Forelimb muscle (tissue), 1 donor: ENCODE measurements around the gene RPL22L1. TPM values are rescaled to one million over a fixed set of nuclear protein-coding genes. Genes with fewer than 3 reads are reported as not detected.
"Not testable (repeated sequence)": the region's sequence is repeated elsewhere in the genome, so short reads cannot be mapped to it uniquely, and the experiment has no call there.

Source experiments
- DNase-seq: peaks from one replicate; pipeline ENCODE4 v3.0.0-alpha.2; 2013; ENCODE audit warnings: low read depth
- polyA plus RNA-seq: library from polyadenylated mRNA; unstranded; fragments of 120-200 nt; gene quantifications from one replicate; pipeline ENCODE4 v1.2.1, GENCODE V29; 2013; ENCODE audit not compliant: insufficient read length

The RPL22L1 gene
- polyA plus RNA-seq, 1 donor = 61.7 TPM

DNA sequence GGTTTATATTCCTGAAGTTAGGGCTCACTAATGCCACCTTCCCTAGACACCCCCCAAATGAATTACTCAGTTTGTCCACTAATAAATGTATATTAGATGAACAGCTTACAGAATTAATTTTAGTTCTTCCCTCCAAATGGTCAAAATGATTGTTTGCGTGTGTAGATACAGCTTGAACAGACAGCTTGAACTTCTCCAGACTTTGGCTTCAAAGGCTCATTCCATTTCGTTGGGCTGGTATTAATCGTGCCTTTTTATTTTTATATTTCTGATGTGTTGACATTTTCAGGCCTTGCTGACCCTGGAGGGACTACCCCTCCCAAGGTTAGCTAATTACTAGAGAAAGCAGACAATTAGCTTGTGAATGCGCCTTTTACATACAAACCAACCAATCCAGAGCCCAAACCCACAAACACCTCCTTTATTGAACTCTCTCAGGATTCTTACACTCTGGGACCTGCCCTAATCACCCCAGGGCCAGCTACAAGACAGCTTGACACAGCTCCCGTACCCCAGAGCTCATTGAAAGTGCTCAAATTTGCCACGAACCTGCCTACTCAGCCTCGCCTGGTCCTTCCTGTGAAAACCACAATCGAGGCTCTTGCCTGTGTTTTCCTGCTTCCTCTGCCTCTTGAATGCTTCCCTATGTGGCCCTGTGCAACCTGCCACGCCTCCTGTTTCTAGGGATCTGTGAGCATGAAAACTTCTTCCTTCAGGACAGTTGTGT lies 40.3 kb downstream of the RPL22L1 start:
- no peak for DNase-seq

DNA sequence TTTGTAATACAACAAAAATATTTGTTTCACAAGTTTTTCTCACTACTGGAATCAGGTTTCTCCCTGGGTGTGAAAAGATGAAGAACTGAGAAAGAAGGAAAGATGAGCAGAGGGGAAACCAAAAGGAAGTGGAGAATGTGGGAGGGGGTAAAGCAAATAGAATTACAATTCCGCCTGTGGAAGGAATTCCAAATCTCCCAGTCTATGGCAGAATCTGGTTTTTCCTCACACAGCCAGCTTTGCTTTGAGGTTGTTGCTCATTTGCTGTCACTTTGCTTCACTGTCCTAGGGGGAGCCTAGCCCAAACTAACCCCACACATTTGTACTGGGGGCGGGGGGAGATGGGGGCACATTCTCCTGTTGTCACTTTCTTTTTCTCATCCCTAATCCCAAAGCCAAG lies 43.9 kb downstream of the RPL22L1 start:
- no peak for DNase-seq

DNA sequence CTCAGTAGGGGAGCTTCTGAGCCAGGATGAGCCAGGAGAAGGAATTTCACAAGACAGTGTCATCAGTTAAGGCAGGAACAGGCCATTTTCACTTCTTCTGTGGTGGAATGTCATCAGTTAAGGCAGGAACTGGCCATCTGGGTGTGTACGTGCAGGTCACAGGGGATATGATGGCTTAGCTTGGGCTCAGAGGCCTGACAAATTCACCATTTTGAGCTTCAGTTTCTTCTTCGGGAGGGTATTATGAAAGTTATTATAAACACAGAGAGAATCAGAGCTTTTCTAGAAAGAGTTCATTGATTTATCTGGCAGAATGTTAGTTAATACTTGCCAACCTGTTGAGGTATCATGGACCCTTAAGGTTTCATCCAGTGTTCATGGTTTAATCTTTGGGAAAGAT lies 46.4 kb downstream of the RPL22L1 start:
- DNase-seq = not testable (repeated sequence)

DNA sequence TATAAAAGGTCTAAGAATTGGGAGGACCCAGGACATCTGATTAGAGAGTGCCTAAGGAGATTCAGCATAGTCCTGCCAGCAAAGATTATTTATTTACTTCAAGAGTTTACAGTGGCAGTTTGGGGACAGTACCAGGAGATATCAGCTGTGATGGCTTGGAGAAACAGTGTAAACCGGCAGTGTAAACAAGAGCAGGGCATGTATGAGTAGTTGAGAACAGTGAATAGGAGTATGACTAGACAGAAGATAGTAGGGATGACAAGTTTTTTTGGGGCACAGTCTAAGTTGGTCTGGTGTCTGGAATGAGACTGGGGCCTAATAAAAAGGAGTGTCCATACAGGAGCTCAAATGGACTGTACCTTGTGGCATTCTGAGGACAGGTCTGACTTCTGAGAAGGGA lies 51.7 kb downstream of the RPL22L1 start:
- not testable (repeated sequence) for DNase-seq

DNA sequence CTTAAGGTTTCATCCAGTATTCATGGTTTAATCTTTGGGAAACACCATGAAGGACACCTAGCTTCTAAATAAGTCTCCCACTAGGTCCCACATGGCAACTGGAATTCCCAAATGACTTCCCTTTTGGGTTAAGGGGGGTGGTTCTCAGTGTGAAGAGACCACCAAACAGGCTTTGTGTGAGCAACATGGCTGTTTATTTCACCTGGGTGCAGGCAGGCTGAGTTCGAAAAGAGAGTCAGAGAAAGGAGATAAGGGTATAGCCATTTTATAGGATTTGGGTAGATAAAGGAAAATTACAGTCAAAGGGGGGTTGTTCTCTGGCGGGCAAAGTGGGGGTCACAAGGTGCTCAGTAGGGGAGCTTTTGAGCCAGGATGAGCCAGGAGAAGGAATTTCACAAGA lies 52.5 kb downstream of the RPL22L1 start:
- not testable (repeated sequence) for DNase-seq

DNA sequence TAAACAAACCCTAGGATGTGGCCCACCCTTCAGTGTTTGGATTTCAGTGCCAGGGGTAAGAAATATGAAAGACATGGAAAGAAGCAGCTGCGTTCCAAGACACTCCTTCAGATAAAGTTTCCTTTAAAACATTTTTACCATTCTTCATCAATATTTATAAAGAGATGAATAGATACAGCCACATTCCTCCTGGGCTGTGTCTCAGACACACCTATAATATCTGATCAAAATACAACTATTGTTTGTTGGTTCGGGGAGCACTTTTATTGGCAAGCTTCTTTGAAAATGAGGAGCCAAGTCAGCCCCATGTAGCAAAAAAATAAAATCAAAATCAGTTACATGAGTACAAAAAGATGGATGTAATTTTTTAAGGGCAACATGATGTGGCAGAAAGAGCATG lies 53.2 kb downstream of the RPL22L1 start:
- no peak for DNase-seq

DNA sequence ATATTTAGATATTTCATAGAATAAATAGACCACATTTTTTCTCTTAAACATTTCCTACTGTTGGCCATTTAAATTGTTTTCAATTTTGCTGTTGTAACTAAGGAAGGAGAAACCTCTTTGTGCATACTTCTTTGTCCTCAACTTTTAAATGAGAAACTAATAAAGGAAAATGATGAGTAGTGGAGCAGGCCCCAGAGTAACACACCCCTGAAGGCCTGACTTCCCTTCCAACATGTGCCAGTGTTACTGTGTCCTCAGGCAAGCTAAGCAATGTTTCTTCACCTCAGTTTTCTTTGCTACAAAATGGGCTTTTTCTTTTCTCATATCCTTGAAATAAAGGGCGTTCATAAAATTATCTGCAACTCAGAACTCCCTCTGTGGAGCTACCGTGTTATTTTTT lies 53.7 kb downstream of the RPL22L1 start:
- DNase-seq = no peak

DNA sequence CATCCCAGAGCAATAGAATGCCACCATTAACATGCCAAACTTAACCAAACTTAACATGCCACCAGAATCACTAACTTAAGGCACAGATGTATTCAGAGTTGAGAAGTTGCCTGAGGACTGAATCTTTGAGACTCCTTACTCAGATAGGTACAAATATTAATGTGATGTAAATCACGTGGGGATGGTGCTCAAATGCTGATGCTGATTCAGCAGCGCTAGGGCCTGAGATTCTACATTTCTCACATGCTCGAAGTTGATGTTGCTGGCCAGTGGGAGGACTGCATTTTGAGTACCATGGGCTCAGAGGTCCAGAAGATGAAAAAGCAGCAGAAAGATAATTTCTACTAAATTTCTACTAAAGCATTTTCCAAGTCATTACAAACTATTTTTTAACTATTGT lies 54.1 kb downstream of the RPL22L1 start:
- no peak for DNase-seq

DNA sequence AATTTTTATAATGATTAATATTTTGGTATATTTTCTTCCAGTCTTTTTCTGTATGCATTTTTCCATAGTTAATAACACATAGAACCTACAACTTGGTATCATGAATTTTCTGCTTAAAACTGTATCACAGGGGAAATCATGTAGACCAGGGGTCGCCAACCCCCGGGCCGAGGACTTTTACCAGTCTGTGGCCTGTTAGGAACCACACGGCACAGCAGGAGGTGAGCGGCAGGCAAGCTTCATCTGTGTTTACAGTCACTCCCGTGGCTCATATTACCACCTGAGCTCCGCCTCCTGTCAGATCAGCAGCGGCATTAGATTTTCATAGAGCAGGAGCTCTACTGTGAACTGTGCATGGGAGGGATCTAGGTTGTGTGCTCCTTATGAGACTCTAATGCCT lies 54.7 kb downstream of the RPL22L1 start:
- DNase-seq = no peak

Other genes starting within 250 kb of the RPL22L1 start
- 3.1 TPM for gene EIF5A2, start 38.4 kb upstream of the RPL22L1 start, polyA plus RNA-seq
- gene SLC2A2, start 156.5 kb upstream of the RPL22L1 start, polyA plus RNA-seq = not detected